ENCODE measurements around the gene PRKG1.

The PRKG1 gene

DNA sequence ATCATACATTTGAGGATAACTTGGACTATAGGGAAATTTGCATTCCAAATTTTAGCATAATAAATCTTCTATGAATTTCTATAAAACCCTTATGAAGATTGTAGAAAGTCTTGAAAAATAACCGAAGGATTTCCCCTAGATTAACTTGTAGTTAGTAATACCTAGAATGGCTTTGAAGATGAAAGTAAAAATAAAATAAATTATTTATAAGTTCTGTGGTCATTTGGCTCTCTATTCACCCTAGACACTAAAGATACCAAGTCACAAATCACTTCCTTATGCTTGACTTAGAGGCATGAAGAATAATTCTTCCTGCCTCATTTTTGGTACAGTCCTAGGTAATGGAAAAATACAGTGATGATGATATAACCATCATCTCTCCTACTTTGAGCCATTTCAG lies 545.8 kb downstream of the PRKG1 start:
- no peak for DNase-seq

DNA sequence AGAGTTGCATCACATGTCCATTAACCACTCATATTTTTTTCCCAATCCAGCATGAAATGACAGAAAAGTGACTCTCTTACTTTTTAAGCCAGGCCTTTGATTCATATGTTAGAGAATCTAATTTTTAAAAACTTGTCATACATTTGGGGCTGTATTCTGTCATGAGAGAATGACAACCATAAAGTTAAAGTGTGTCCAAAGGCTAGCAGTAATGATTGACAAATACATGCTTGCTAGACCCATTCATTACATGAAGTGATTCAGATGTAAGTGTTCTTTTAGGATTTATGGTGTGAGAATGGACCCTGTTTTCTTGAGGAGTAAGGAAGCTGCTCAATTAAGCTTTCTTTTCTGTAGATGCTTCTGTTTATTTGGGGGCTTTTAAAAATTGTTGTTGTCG lies 549.7 kb downstream of the PRKG1 start:
- DNase-seq, result no peak

DNA sequence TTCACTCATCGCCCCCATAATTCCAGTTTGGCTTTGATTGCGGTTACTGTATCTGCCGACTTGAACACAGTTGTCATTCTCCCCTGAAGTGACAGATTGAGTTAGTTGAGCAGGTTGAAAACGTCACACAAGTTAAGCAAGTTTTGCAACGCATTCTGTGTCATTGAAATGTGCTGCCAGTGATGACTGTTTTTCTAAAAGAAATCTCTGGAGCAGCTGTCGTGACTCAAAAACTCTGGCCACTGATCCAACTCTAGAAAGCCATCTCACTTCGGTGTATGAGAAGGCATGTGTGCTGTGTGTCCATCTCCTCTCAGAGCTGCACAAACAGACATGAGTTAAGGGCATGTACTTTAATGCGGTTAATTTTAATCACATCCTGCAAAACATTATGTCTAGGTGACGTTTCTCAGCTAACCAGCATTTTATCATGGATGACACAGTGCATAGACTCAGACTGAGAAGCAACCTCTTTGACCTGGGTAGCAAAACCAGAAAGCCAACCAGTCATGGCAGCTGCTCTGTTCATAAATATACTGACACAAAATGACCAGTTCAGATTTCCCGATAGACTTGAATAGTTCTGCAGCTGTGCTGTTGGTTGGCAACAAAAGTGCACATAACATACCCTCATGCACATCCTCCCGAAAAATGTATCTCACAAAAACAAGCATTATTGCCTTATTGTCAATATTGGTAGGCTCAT lies 555.8 kb downstream of the PRKG1 start:
- no peak for DNase-seq

DNA sequence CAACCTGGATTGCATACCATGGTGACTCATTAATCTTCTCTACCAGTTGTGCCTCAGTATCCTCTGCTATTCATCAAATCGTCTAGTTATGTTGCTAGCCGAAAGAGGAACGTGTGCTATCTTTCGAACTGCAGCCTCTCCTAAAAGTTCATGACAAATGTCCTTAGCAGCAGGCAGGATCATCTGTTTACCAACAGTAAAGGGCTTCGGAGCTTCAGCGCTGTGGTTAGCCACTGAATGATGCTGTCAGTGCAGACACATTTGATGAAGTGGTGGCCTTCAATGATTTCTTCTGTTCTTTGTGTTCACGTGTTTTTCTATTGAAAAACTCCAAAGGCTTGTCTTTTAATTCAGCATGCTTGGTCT lies 556.3 kb downstream of the PRKG1 start:
- DNase-seq, result no peak

DNA sequence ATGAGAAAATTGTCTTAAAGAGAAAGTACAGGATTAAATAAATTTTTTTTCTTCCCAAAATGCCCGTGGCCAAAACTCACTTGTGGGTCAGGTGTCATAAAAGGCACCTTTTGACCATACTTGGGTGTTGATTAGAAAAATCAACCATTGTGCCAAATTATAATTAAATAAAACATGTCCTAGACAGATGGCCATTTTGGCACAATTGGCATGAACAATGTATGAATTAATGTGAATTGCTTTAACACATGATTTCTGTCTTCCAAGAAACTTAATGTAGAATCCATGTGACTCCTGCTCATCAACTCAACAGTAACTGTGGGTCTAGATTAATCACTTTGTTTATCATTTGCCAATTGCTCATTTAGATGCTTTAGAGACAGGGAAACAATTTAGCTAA lies 561.1 kb downstream of the PRKG1 start:
- no peak for DNase-seq

DNA sequence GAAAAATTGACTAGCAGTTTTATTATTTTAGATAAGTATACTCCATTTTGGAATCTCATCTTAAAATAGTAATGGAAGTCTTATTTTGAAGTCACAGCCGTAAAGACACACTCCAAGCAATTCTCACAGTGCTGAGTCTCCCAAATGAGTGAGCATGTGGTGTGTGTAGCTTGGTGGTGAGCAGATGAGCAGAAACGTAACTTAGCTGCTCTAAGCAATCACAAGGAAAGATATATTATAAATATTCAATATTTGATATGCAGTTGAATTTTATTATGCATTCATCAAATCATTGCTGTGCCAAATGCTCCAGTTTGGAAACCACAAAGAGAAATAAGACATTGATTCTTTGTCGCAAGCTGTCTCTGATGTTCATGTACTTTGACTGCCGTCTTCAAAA lies 563.9 kb downstream of the PRKG1 start:
- DNase-seq, result no peak

DNA sequence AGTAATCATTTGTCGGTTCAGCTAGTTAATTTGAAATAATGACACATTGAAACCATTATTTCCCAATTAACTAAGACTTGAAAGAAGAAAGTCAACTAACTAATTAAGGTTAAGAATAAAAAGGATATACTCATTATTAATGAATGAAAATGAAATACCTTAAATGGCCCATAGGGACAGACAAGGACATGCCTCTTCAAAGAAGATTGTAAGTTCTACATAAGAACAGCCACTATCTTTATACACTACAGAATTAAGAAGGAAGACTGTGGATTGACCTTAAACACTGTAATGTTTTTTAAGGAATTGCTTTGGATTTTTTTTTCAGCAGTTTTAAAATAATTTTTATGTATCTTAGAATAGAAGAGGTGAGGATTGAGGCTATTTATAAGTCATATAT lies 564.5 kb downstream of the PRKG1 start:
- DNase-seq, result no peak

DNA sequence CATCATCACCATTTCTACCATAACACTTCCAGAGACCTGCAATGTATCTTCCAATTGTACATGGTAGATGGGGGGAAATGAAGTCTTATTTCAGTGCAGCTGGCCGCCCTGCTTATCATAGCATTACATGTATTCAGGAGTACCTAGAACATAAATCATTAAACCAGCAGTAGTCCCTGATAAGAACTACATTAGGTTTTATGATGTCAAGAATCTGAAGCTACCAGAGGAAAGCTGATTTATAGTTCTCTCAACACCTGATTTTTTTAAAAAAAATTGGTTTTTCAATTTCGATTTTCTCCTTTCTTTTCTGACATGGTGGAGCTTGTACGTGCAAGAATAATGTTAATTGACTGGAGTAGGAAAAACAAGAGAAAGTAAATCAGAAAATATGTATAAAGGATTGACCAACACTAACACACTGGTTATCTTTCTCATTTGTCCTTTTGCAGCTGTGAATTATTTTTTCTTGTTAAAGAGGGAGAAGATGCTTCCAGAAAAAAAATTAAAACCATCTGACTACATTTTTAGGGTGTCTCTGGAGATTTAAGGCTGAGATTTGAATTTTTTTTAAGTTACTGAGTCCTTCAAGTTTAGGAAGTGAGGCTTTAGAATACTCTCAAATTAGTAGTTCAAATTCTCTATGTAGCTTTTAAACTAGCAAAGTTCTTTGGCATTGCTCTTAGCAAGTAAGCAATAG lies 566.0 kb downstream of the PRKG1 start:
- DNase-seq, result no peak

DNA sequence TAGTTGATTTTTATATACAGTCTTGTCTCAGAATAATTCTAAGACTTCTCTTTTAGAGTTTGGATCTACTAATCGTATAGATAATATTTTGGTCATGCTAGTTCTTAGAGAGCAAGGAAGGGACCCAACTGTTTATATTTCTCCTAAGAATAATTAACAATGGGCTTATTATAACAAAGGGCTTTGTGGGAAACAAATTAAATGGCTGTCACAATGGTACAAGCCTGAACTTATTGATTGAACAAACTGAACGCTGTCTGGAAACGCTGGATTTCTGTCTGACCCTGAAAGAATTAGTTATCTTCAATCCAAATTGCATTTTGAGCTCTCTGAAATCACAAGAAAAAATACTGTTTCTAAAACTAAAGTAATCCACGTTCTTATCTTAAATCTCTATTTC lies 568.3 kb downstream of the PRKG1 start:
- no peak for DNase-seq

DNA sequence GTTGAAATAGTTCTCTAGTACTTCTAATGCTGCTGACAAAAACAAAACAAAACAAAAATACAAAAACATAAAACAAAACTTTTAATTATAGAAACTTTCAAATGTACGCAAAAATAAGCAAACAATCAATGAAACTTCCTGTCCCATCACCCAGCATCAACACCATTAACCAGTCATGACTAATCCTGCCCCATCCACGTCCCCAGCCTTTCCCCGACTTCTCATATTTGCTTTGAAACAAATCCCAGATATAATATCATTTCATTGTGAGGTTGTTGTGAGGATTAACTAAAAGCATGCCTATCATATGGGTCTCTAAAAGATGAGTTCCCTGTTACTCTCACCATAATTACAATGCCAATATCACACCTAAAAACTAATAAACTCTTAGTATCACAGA lies 569.4 kb downstream of the PRKG1 start:
- no peak for DNase-seq

DNA sequence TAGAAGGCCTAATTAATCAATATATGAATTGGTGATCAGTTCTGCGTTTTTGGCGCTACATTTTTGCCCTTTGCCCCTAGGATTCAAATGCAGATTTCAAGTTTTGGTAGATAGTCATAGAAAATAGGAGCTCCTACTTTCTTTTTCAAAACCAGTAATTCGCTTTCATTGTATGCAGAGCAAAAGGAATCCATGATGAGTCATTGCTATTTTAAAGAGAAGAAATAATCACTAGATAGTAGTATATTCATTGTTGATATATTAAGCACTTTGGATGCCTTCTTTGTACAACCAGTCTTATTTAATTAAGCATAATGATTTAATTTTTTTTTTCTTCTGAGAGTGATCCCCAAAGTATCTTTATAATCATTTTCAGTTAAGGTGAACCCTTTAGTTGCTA lies 574.8 kb downstream of the PRKG1 start:
- no peak for DNase-seq

DNA sequence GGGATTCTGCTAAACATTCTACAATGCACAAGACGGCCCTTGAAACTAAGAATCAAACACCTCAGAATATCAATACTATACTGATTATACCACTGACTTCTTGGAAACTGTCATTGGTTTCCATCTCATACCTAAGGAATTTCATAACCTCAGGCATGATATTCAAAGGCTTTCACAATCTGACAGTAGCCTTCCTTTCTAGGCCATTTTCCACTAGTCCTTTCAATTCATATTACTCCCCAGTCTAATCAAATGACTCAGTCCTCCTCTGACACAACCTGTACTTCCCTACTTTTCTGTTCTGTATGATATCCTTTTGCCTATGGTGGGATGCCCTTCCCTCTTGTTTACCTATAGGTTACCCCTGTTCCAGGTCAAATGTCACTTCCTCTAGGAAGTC lies 576.8 kb downstream of the PRKG1 start:
- DNase-seq, result no peak

DNA sequence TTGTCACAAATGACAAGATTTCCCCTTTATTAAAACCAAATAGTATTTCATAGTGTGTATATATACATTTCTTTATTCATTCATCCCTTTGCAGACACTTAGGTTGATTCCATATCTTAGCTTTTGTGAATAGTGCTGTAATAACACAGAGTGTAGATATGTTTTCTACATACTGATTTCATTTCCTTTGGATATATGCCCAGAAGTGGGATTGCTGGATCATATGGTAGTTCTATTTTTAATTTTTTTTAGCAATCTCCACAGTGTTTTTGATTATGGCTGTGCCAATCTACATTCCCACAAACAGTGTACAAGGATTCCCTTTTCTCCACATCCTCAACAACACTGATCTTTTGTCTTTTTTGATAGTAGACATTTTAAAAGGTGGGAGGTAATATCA lies 578.7 kb downstream of the PRKG1 start:
- no peak for DNase-seq

DNA sequence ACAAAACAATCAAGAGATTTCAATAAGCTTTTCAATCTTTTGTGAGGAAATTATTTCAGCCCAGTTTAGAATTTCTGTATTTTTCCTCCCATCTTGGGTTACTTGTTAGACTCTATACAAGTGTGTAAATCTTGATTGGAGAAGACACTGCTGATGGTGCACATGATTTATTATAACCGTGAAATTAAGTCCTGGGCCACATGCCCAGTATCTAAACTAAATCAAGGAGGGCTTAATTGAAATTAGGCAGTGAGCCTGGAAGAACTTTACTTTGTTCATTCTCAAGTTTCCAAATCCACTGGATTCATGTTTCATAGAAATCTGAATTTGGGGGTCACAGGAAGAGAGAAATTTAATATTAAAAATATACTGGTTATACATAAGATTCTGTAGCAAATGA lies 580.6 kb downstream of the PRKG1 start:
- DNase-seq, result no peak

DNA sequence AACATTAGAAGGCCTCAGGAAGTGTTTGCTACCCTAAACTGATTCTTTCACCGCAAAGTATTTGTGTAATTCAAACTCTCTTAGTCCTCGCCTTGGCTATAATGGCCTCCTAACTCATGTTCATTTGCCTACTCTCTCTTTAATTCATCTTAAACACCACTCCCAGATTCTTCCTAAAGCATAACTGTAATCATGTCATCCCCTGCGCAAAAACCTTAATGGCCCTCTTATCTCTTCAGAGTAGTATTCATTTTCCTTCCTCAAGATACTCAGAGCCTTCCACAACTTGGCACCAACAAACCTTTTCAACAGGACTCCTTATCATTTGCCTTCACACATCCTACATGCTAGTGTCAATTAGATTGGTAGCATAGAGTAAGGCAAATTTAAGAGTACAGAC lies 582.2 kb downstream of the PRKG1 start:
- no peak for DNase-seq

DNA sequence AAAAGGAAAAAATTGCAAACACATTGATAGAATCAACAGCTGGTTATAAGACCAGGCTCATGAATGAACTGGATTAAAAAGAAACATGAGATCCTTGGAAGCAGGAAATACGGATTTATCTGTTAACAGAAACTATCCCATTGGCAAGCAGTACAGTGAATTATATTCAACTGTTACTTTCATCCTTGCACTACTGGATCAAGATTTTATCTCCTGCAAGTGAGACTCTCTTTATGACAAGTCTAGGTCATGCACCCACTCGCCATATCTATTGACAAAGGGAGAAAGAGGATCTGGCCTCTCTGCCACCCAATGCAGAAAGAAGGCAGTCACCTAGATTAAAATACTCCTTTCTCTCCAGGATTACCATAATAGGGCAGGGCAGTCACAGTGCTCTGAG lies 583.7 kb downstream of the PRKG1 start:
- DNase-seq, result no peak

DNA sequence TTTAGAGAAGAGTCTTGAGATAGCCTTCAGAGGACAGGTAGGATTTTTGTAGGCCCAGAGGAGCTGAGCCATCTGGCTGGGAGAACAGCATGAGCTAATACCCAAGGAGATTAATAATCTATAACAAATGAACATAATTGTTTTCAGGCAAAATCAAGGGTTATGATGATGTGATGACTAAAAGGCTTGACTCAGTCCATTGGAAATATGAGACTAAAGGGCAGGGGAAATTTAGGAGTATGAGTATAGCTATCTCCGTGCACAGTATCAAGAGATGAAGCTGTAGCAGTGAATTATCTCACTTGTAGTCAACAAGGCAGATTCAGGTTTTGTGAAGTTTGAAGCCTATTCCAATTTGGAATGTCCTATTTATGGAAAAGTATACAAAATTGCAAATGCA lies 585.1 kb downstream of the PRKG1 start:
- DNase-seq, result no peak

DNA sequence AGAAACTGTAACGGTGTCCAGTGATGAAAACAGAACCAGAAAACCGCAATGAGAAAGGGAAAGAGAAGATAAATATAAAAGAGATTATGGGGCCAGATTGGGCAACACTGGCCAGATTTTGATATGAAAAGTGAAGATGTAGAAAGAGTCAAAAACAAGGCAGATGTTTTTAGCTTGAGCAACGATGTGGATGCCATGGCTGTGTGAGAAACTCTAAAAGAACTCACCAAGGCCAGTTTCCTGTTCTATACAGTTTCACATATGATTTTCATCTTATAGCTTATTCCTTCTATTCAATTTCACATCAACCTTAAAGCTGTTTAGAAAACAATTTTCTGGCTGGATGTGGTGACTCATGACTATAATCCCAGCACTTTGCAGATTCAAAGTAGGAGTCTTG lies 588.8 kb downstream of the PRKG1 start:
- DNase-seq, result no peak

DNA sequence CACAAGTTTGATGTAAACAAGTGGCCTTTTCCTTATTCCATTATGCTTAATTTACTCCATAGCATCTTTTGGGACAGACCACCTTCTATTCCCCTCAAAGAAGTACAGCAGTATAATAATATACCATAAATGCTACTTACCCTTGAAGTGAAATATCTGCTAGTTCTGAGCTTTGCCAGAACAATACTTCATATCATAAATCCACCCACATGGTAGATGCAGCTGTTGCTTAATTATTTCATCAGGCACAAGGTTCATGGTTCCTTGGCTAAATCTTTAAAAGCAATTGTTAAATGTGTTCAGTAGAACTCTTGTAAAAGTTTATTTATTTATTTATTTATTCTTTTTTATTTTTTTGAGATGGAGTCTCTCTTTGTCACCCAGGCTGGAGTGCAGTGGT lies 592.2 kb downstream of the PRKG1 start:
- DNase-seq, result no peak

DNA sequence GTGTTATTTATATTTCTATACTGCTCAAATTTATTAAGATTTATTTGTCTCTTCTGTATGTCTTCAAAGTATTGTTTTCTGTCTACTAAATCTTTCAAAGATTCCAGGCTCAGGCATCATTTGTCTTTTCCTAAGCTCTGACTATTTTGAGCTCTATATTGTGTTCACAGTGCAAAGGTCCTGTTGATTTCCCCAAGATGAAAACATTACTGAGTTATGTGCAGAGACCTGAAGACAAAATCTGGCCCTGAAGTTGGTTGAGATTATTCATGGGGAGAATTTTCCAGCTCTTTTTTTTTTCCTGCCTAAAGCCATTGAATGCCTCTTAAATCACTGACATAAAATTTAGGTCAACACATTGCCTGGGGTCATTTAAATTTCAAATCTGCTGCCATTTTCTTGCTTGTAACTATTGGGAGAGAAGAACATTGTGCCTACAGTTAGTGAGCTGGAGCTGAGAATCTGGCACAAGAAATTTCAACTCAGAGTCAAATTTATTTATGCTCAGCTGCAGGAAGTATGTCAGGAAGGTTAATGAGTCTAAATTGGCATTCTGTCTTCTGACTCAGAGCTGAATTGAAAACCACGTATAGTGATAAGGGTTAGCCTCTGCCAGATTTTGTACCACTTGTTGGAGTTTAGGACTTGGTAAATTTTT lies 593.5 kb downstream of the PRKG1 start:
- no peak for DNase-seq

DNA sequence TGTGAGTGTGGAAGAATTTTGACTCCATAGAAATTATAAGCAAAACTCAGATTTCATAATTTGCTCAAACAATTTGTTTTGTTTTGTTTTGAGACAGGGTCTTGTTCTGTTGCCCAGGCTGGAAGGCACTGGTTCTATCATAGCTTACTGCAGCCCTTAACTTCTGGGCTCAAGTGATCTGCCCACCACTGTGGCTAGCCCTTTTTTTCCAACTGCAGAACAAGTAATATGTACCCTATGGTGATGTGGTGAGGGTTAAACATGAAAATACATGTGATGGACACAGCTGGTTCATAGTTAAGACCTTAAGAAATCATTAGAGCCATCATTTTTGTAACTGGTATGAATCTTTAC lies 594.0 kb downstream of the PRKG1 start:
- no peak for DNase-seq

DNA sequence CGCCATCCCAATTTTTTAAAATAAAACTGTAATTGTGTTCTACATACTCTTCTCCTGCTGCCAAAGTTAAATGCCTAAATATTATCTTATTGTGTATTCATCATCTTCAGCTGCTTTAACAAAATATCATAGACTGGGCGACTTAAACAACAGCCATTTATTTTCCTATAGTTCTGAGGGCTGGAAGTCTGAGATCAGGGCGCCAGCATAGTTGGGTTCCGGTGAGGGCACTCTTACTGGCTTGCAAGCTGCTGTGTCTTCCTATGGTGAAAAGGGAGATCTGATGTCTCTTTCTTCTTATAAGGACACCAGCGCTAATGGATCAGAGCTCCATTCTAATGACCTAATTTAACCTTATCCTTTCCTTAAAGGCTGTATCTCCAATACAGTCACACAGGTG lies 594.8 kb downstream of the PRKG1 start:
- no peak for DNase-seq

DNA sequence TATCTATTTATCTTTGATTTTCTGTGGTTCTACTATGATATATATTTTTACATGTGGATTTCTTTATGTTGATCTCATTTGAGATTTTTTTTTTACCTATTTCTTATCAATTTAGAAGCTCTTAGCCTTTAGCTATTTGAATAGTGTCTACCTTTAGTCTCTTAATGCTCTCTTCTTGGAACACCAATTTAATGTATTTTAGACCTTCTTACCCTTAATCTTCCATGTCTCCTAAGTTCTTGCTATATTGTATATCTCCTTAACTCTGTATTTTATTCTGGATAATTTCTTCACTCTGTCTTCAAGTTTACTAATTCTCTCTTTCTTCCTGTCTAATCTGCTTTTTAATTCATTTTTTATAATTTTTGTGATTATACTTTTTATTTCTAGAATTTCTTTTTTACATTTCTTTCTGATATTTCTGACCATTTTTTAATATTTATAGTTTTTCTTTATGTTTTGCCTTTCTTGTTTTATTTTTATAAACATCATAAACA lies 597.8 kb downstream of the PRKG1 start:
- no peak for DNase-seq

DNA sequence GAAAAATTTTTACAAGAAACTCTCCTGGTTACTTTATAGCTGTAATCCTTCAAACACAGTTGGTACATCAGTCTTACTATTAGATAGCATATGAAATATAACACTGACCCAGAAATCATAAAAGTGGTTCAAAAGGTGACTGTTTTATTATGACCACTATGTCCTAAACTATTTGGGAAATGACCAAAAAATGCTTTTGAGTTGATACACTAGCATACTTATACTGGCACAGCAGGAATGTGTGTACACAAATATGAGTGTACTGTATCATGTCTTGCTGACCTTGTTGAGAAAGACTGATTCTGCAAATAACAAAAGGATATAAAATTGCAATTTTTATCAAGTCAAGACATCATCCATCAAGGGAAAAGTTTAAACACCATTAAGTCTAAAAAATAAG lies 600.8 kb downstream of the PRKG1 start:
- DNase-seq, result no peak

DNA sequence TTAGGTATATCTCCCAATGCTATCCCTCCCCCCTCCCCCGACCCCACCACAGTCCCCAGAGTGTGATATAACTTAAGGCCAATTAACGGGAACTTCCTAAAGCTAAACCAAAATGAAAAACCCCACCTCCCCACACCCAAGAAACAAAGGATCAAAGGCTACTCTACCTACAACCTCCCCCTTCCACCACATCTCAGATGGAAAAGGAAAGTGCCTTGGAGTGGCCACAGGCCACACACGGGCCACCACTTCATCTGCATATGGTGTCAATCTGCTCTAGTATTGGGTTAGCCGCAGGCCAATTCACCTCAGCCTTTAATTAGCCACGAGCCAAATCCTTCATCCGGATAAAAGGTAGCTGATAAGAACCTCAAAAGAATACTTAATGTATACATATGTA lies 605.6 kb downstream of the PRKG1 start:
- DNase-seq, result no peak
